ENCODE measurements around the gene TADA2B. TPM values are rescaled to one million over a fixed set of nuclear protein-coding genes. Genes with fewer than 3 reads are reported as not detected.
A peak's percentile ranks its signal among the peaks of the same experiment; 100 is the strongest.

TADA2B gene
- total RNA-seq, 4 donors from 2014 or later = 55.4 to 70.2 (median 56.4) TPM

GRCh38 chr4:7066493-7066892 is 23.3 kb downstream of the TADA2B start:
- in situ Hi-C loops (cut with MboI; ENCODE audit: low sequenced_read_pairs in 4 of 4) (loop anchor here in 2 of 4 donors (10.0 to 25.0 kb wide), 2 partner anchors 154 to 352 kb away; partner anchors contain the start of genes BLOC1S4 (in 1 of the 2) and TBC1D14 (in 1 of the 2)), intact Hi-C loops (cut with DNase I; ENCODE audit: low total_unique reads) (loop anchor here (5.0 kb wide), 1 partner anchor 284 kb away; the partner anchor contains the start of gene KIAA0232)
- Histone ChIP-seq H3K27ac (peak overlapping the region; percentile 89 to 98 (median 95)), H3K27me3 (no peaks in the 10 kb centered on the region), H3K4me3 (peak overlapping the region; percentile 81 to 99 (median 86)), H3K9me3 (no peaks in the 10 kb centered on the region), H3K36me3 (peaks cover 0 to 31% of the 10 kb centered on the region in 2 donors), H3K4me1 (peaks cover 31 to 33% of the 10 kb centered on the region in 2 donors)
- DNase-seq = no peak
- ATAC-seq = no peak
- TF ChIP-seq POLR2A (IDR thresholded peaks at IDR 0.05) (no peak), CTCF (IDR thresholded peaks at IDR 0.05 in 4 of 5, conservative IDR thresholded peaks at IDR 0.05 in 1 of 5) (no peak)

GRCh38 chr4:7067126-7067451 is 23.9 kb downstream of the TADA2B start:
- Histone ChIP-seq H3K27ac (peak overlapping the region; percentile 89 to 98 (median 95)), H3K9me3 (no peaks in the 10 kb centered on the region), H3K36me3 (peaks cover 0 to 25% of the 10 kb centered on the region in 2 donors), H3K4me3 (peak overlapping the region; percentile 81 to 99 (median 86)), H3K4me1 (peaks cover 31 to 33% of the 10 kb centered on the region in 2 donors), H3K27me3 (no peaks in the 10 kb centered on the region)
- intact Hi-C loops (cut with DNase I; ENCODE audit: low total_unique reads) (loop anchor here (5.0 kb wide), 1 partner anchor 285 kb away; the partner anchor contains the start of gene KIAA0232), in situ Hi-C loops (cut with MboI; ENCODE audit: low sequenced_read_pairs in 4 of 4) (loop anchor here in 2 of 4 donors (10.0 to 25.0 kb wide), 2 partner anchors 155 to 352 kb away; partner anchors contain the start of genes BLOC1S4 (in 1 of the 2) and TBC1D14 (in 1 of the 2))
- no peak for ATAC-seq
- DNase-seq = no peak
- no peak for TF ChIP-seq POLR2A (IDR thresholded peaks at IDR 0.05)

- Histone ChIP-seq H3K9me3 (no peaks in the 10 kb centered on the region), H3K36me3 (peaks cover 0 to 22% of the 10 kb centered on the region in 2 donors), H3K4me1 (peaks cover 31 to 33% of the 10 kb centered on the region in 2 donors), H3K27me3 (no peaks in the 10 kb centered on the region), H3K27ac (peak within 1 kb of the TSS; percentile 89 to 98 (median 96)), H3K4me3 (peak within 1 kb of the TSS; percentile 81 to 99 (median 86))
- in situ Hi-C loops (cut with MboI; ENCODE audit: low sequenced_read_pairs in 4 of 4) (loop anchor here in 2 of 4 donors (10.0 to 25.0 kb wide), 2 partner anchors 155 to 353 kb away; partner anchors contain the start of genes BLOC1S4 (in 1 of the 2) and TBC1D14 (in 1 of the 2)), intact Hi-C loops (cut with DNase I; ENCODE audit: low total_unique reads) (loop anchor here (1.0 to 5.0 kb wide), 4 partner anchors 23 to 285 kb away; partner anchors contain the start of genes KIAA0232 and TBC1D14)
- TF ChIP-seq POLR2A (IDR thresholded peaks at IDR 0.05) (peak; percentile 99), CTCF (IDR thresholded peaks at IDR 0.05 in 4 of 5, conservative IDR thresholded peaks at IDR 0.05 in 1 of 5) (peak in 1 of 5 experiments; percentile 23)
- ATAC-seq (peak; percentile 95 to 98), DNase-seq (peak; percentile 98 to 100)
Observed at GRCh38 chr4:7067452-7068278, 24.5 kb downstream of the TADA2B start, which contains the start of gene GRPEL1. Gene GRPEL1, minus strand, starts transcription at chr4:7068064. Its CDS starts 32 bp downstream, at chr4:7068032.

GRCh38 chr4:7068279-7068842 is 25.2 kb downstream of the TADA2B start:
- H3K9me3 ChIP-seq = no peaks in the 10 kb centered on the region
- DNase-seq (no peak), ATAC-seq (peak; percentile 11 to 34)
- in situ Hi-C loops (cut with MboI; ENCODE audit: low sequenced_read_pairs in 4 of 4) = loop anchor here in 2 of 4 donors (10.0 to 25.0 kb wide), 2 partner anchors 156 to 354 kb away; partner anchors contain the start of genes BLOC1S4 (in 1 of the 2) and TBC1D14 (in 1 of the 2)
- H3K4me3 ChIP-seq = peak overlapping the region; percentile 64 to 99 (median 80)
- H3K27me3 ChIP-seq = no peaks in the 10 kb centered on the region
- peaks cover 0 to 15% of the 10 kb centered on the region in 2 donors for H3K36me3 ChIP-seq
- H3K4me1 ChIP-seq = peaks cover 31 to 33% of the 10 kb centered on the region in 2 donors
- peak overlapping the region; percentile 89 to 98 (median 94) for H3K27ac ChIP-seq
- TF ChIP-seq POLR2A (IDR thresholded peaks at IDR 0.05) (no peak), CTCF (IDR thresholded peaks at IDR 0.05 in 4 of 5, conservative IDR thresholded peaks at IDR 0.05 in 1 of 5) (no peak)
- intact Hi-C loops (cut with DNase I; ENCODE audit: low total_unique reads) = loop anchor here (1.0 to 5.0 kb wide), 4 partner anchors 24 to 286 kb away; partner anchors contain the start of genes KIAA0232 and TBC1D14

Measured in gastrocnemius medialis (tissue), 4 donors.